AG08396 (cell line): ENCODE measurements around the gene CCDC18.
"Not testable (repeated sequence)": the region's sequence is repeated elsewhere in the genome, so short reads cannot be mapped to it uniquely, and the experiment has no call there.

ENCODE experiments used
- DNase-seq: peaks from one replicate; pipeline ENCODE4 v3.0.0; 2012; ENCODE audit warnings: low spot score, mixed read lengths

Gene CCDC18

DNA sequence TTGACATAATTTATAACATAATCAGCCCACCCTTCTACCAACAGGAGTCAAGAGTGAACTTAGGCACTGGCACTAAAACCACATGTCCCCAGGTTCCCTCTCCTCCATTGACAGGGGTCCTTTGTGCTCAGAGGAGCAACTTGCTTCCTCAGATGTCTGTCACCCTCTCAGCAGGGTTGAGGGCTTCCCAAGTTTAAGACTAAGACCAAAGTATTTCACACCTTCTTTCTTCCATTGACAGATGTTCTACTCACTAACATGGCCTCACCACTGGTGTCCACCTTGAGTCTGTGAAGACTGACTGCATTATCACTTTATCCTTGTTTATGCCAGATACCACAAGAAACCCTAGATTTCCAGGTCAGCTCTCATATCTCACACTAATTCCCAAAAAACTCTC is 56.5 kb downstream of the CCDC18 start:
- no peak for DNase-seq

GRCh38 chr1:93238425-93238824 is 57.9 kb downstream of the CCDC18 start:
- DNase-seq, result no peak

DNA sequence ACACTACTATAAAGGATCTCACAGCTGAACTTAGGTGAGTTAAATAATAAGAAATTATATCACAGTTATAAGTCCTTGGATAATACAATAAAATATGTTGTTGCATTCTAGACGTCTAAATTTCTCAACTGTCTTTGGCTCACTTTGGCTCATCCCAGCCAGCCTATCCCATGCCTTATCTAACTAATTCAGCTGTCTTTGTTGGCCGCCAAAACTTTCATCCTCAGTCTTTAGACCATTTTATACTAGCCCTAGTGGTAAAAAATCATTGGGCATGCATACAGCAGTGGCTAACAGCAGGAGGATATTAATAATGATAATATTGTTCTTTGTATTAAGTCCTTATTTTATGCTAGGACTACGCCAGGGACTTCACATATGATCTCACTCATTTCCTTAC is 59.3 kb downstream of the CCDC18 start:
- DNase-seq, result no peak

GRCh38 chr1:93243233-93243632 is 62.7 kb downstream of the CCDC18 start:
- DNase-seq, result not testable (repeated sequence)

GRCh38 chr1:93244298-93245069 is 64.0 kb downstream of the CCDC18 start:
- DNase-seq, result no peak

- DNase-seq, result no peak
These were observed 71.4 kb downstream of the CCDC18 start for GRCh38 chr1:93251966-93252365.

DNA sequence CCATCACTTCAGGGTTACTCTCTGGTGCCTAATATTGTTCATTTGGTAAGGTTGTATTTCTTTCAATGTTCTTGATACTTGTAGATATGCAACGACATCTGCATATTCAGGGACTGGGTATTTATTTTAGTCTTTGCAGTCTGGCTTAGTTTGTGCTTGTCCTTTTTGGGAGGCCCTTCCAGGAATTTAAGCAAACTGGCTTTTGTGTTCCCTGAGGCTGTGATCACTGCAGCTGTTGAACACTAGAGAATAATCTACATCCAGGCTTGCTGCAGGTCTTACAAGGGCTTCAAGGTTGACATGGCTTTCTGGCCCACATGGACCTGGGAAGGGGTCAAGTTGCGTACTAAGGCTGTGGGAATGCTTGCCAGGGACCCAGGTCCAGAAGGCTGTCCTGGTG is 72.1 kb downstream of the CCDC18 start:
- DNase-seq, result no peak

- no peak for DNase-seq
These were observed 73.0 kb downstream of the CCDC18 start for GRCh38 chr1:93253516-93253915.

- DNase-seq, result peak; percentile 69
These were observed 74.9 kb downstream of the CCDC18 start for GRCh38 chr1:93255222-93256079.

GRCh38 chr1:93256433-93256832 is 75.9 kb downstream of the CCDC18 start:
- no peak for DNase-seq

- DNase-seq, result no peak
These were observed 77.4 kb downstream of the CCDC18 start for GRCh38 chr1:93257889-93258288.

DNA sequence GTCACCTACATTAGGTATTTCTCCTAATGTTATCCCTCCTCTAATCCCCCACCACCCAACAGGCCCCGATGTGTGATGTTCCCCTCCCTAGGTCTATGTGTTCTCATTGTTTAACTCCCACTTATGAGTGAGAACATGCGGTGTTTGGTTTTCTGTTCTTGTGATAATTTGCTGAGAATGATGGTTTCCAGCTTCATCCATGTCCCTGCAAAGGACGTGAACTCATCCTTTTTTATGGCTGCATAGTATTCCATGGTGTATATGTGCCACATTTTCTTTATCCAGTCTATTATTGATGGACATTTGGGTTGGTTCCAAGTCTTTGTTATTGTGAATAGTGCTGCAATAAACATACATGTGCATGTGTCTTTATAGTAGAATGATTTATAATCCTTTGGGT is 80.2 kb downstream of the CCDC18 start:
- DNase-seq, result not testable (repeated sequence)

DNA sequence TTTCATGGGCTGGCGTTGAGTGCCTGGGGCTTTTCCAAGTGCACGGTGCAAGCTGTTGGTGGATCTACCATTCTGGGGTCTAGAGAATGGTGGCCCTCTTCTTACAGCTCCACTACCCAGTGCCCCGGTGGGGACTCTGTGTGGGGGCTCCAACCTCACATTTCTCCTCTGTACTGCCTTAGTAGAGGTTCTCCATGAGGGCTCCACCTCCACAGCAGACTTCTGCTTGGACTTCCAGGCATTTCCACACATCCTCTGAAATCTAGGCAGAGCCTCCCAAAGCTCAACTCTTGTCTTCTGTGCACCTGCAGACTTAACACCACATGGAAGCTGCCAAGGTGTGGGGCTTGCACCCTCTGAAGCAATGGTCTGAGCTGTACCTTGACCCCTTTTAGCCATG is 82.1 kb downstream of the CCDC18 start:
- DNase-seq, result no peak

DNA sequence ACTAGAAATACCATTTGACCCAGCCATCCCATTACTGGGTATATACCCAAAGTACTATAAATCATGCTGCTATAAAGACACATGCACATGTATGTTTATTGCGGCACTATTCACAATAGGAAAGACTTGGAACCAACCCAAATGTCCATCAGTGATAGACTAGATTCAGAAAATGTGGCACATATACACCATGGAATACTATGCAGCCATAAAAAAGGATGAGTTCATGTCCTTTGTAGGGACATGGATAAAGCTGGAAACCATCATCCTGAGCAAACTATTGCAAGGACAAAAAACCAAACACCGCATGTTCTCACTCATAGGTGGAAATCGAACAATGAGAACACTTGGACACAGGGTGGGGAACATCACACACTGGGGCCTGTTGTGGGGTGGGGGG is 88.4 kb downstream of the CCDC18 start:
- not testable (repeated sequence) for DNase-seq

- not testable (repeated sequence) for DNase-seq
These were observed 94.7 kb downstream of the CCDC18 start for GRCh38 chr1:93275262-93275633.

GRCh38 chr1:93275634-93276295 is 95.2 kb downstream of the CCDC18 start:
- no peak for DNase-seq

- not testable (repeated sequence) for DNase-seq
These were observed 97.0 kb downstream of the CCDC18 start for GRCh38 chr1:93277530-93277929.

GRCh38 chr1:93283496-93283895 is 103.0 kb downstream of the CCDC18 start:
- DNase-seq, result no peak

DNA sequence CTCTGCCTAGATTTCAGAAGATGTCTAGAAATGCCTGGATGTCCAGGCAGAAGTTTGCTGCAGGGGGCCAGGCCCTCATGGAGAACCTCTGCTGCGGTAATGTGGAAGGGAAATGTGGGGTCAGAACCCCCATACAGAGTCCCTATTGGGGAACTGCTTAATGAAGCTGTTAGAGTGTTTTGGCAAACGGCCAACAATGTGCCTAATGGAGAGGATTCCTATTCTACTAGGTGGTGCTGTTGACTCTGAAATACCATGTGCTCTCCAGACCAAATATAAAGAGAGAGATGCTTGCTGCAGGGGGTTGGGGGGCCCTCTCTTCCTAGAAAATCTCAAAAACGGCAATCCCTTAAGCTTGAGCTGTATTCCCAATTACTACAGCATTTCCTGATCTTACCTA is 108.0 kb downstream of the CCDC18 start:
- no peak for DNase-seq

- DNase-seq, result no peak
These were observed 116.1 kb downstream of the CCDC18 start for GRCh38 chr1:93296555-93297154.

DNA sequence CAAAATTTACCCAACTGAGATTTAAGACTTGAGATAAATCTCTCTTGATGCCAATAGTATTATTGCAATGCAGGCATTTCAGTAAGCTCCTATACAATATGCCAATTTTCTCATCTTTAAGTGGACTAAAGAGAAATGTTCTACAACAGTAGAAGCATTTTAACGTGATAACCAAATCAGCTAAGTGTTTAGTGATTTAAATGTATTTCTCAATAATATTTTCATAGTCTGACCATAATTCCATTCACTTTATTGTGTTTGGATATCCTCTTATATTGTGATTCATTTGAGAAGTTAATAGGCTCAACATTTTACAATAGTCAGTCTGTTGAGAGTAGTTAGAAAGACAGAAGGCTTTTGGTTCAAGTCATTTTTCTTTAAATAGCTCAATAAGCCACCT is 120.6 kb downstream of the CCDC18 start:
- DNase-seq, result no peak

DNA sequence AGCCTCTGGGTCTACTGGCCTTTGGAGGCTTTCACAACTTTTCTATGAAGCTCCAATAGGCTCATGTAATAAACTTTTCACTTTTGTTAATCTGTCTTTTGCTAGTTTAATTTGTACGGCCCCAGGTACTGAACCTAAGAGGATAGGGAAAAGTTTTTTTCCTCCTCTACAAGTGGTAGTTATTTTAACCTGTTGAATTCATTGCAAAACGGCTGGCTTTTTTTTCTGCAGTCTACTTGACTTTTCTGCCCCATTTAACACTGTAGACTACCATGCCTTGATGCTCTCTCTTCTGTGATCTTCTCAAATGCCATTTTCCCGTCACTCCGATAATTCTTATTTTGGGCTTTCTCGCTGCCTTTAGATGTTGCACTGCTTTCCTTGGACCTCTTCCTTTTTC is 121.6 kb downstream of the CCDC18 start:
- DNase-seq, result no peak
